GM12873 (cell line): ENCODE results near the gene MC2R.

Experiments used
- CTCF ChIP-seq: IDR thresholded peaks from 2 replicates; pipeline ENCODE4 v1.5.1; 2012; ENCODE audit warnings: low read depth, mild to moderate bottlenecking, moderate library complexity, low read length, control low read depth; ENCODE audit not compliant: insufficient read depth; ENCODE audit errors: missing control alignments

The MC2R gene

DNA sequence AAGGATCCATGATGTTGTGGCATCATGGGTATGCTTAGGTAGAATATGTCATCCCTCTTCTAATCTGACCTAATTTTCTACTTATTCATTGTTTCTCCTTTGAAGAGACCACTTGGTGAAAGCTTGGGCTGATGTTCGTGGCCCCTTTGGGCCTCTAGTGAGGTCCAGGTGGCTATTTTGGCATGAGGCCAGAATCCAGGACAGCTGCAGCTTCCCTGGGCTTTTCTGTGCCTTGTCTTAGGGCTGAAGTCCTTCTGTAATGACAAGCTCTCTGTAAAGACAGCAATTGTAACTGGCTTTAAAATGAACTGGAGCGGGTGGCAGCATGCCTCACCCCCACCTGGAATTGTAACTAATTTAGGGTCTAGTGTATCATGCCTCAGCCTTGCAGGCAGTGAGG lies 15.6 kb upstream of the MC2R start:
- no peak for TF ChIP-seq CTCF

- TF ChIP-seq CTCF, result no peak
Observed at GRCh38 chr18:13923221-13923620, 7.9 kb upstream of the MC2R start.

DNA sequence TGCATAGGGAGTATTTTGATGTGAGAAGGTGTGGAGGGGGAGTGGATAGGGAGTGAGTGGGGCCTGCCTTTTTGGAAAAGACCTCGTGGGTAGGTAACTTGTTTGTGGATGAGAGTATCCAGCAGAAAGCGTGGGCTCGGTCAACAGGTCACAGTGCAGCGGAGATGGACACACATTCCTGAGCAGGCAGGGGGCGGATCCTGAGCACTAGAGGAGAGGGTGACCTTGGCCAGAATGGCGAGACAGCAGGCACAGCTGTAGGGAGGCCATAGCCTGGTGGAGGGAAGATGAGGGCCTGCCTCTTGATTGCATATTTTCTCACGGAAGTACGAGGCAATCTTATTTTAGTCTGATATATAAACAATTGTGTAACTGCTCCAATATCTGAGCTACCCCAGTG lies 3.6 kb upstream of the MC2R start:
- TF ChIP-seq CTCF, result no peak

DNA sequence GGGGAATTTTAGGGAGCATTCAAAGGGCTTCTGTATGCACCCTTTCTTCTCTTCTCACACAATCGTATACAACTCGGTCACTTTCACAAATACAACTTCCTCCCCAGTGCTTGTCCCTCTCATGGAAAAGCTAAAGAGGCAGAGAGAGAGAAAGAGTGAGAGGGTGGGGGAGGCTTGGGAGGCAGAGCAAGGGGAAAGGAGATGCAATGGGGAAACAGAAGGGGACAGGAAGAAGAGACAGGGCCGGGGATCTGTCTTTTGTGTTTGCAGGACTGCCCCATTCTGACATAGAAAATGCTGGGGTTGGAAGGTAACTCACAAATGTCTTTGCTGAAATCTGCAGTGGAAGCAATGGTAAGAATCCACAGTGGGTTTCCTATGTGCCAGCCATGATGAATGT lies 2.1 kb upstream of the MC2R start:
- TF ChIP-seq CTCF, result no peak

DNA sequence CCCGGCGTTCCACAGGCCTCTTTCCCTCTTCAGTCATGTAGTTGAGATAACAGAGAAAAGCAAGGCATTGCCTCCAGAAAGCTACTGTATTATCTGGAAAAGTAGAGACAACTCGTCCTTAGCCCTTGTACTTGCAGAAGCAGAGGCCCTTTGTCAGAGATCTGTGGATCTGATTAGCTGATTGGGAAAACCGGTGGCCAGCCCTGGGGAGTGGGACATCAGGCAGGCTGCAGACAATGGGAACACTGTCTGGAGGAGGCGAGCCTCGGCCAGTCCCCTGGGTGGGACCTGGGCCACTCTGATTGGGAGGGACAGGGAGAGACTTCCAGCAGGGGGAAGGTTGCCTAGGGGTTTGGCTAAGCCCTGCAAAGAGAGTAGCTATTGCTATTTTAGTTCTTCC lies 1.2 kb upstream of the MC2R start:
- no peak for TF ChIP-seq CTCF

GRCh38 chr18:13915995-13916431 lies 677 bp upstream of the MC2R start:
- no peak for TF ChIP-seq CTCF

DNA sequence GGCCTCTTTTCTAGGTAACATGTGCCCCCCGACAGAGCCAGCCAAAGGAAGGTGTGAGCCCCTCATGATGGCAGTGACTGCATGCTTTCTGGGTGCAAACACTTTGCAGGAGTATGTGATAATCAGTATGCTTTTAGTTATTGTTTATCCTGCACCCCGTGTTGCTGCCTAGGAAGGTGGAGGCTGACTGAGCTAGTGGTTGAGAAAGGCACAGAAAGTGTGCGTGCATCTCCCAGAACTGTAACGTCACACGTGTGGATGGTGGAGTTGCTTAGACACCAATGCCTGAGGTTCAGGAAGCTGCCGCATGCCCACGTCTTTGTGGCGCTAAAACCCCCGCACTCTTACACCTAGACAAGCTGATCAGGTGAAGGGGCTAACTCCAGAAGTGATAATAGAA lies 580 bp downstream of the MC2R start:
- no peak for TF ChIP-seq CTCF
